Measurements from ENCODE around the gene DCAF16. TPM values are rescaled to one million over a fixed set of nuclear protein-coding genes. Genes with fewer than 3 reads are reported as not detected.

The DCAF16 gene
- total RNA-seq, 1 donor from 2014 or later: 34.2 TPM

DNA sequence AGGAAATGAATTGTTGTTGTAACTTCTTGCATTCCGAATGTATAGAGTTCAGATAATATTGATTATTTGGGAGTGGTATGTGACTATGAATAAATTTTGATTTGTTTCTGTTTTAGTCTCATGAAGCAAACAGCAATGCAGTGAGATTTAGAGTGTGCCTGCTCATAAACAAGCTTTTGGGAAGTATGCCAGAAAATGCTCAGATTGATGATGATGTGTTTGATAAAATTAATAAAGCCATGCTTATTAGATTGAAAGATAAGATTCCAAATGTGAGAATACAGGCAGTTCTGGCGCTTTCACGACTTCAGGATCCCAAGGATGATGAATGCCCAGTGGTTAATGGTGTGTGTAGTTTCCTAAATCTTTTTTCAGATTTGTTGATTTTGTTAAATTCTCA lies 2.2 kb upstream of the DCAF16 start:
- no peak for DNase-seq (ENCODE audit: low spot score)
- H3K27me3 Mint-ChIP-seq (ENCODE audit: unreplicated experiment): peaks cover 7% of the 10 kb centered on the region
- H3K36me3 Mint-ChIP-seq (ENCODE audit: low read depth, unreplicated experiment): peaks cover 6% of the 10 kb centered on the region
- H3K9me3 Mint-ChIP-seq (ENCODE audit: unreplicated experiment): no peaks in the 10 kb centered on the region
- no peak overlapping the region for H3K27ac Mint-ChIP-seq (ENCODE audit: unreplicated experiment)
- TF ChIP-seq, protein P1, sequence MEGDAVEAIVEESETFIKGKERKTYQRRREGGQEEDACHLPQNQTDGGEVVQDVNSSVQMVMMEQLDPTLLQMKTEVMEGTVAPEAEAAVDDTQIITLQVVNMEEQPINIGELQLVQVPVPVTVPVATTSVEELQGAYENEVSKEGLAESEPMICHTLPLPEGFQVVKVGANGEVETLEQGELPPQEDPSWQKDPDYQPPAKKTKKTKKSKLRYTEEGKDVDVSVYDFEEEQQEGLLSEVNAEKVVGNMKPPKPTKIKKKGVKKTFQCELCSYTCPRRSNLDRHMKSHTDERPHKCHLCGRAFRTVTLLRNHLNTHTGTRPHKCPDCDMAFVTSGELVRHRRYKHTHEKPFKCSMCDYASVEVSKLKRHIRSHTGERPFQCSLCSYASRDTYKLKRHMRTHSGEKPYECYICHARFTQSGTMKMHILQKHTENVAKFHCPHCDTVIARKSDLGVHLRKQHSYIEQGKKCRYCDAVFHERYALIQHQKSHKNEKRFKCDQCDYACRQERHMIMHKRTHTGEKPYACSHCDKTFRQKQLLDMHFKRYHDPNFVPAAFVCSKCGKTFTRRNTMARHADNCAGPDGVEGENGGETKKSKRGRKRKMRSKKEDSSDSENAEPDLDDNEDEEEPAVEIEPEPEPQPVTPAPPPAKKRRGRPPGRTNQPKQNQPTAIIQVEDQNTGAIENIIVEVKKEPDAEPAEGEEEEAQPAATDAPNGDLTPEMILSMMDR (IDR thresholded peaks at IDR 0.05; ENCODE audit: unreplicated experiment): no peak
- H3K4me1 Mint-ChIP-seq (ENCODE audit: unreplicated experiment): peaks cover 30% of the 10 kb centered on the region
- no peak overlapping the region for H3K4me3 Mint-ChIP-seq (ENCODE audit: unreplicated experiment)

- no peaks in the 10 kb centered on the region for H3K9me3 Mint-ChIP-seq (ENCODE audit: unreplicated experiment)
- H3K4me1 Mint-ChIP-seq (ENCODE audit: unreplicated experiment): peaks cover 32% of the 10 kb centered on the region
- peaks cover 6% of the 10 kb centered on the region for H3K36me3 Mint-ChIP-seq (ENCODE audit: low read depth, unreplicated experiment)
- DNase-seq (ENCODE audit: low spot score): no peak
- peak overlapping the region; percentile 44 for H3K27ac Mint-ChIP-seq (ENCODE audit: unreplicated experiment)
- TF ChIP-seq, protein P1 (IDR thresholded peaks at IDR 0.05; ENCODE audit: unreplicated experiment): no peak
- peaks cover 7% of the 10 kb centered on the region for H3K27me3 Mint-ChIP-seq (ENCODE audit: unreplicated experiment)
- H3K4me3 Mint-ChIP-seq (ENCODE audit: unreplicated experiment): peak overlapping the region; percentile 81
Observed at GRCh38 chr4:17812125-17812524, 1.6 kb upstream of the DCAF16 start.

GRCh38 chr4:17811078-17811603 lies 584 bp upstream of the DCAF16 start:
- Mint-ChIP-seq H3K4me3 (ENCODE audit: unreplicated experiment) (peak overlapping the region; percentile 99), H3K27ac (ENCODE audit: unreplicated experiment) (peak overlapping the region; percentile 1), H3K4me1 (ENCODE audit: unreplicated experiment) (peaks cover 32% of the 10 kb centered on the region), H3K9me3 (ENCODE audit: unreplicated experiment) (no peaks in the 10 kb centered on the region), H3K27me3 (ENCODE audit: unreplicated experiment) (peaks cover 7% of the 10 kb centered on the region), H3K36me3 (ENCODE audit: low read depth, unreplicated experiment) (peaks cover 6% of the 10 kb centered on the region)
- TF ChIP-seq, protein P1 (IDR thresholded peaks at IDR 0.05; ENCODE audit: unreplicated experiment): no peak
- no peak for DNase-seq (ENCODE audit: low spot score)

- no peak for DNase-seq (ENCODE audit: low spot score)
- H3K36me3 Mint-ChIP-seq (ENCODE audit: low read depth, unreplicated experiment): peaks cover 6% of the 10 kb centered on the region
- no peaks in the 10 kb centered on the region for H3K9me3 Mint-ChIP-seq (ENCODE audit: unreplicated experiment)
- H3K4me1 Mint-ChIP-seq (ENCODE audit: unreplicated experiment): peaks cover 32% of the 10 kb centered on the region
- H3K27ac Mint-ChIP-seq (ENCODE audit: unreplicated experiment): peak overlapping the region; percentile 98
- peak overlapping the region; percentile 99 for H3K4me3 Mint-ChIP-seq (ENCODE audit: unreplicated experiment)
- peaks cover 7% of the 10 kb centered on the region for H3K27me3 Mint-ChIP-seq (ENCODE audit: unreplicated experiment)
- TF ChIP-seq, protein P1 (IDR thresholded peaks at IDR 0.05; ENCODE audit: unreplicated experiment): no peak
Observed at GRCh38 chr4:17809667-17810066, 890 bp downstream of the DCAF16 start.

DNA sequence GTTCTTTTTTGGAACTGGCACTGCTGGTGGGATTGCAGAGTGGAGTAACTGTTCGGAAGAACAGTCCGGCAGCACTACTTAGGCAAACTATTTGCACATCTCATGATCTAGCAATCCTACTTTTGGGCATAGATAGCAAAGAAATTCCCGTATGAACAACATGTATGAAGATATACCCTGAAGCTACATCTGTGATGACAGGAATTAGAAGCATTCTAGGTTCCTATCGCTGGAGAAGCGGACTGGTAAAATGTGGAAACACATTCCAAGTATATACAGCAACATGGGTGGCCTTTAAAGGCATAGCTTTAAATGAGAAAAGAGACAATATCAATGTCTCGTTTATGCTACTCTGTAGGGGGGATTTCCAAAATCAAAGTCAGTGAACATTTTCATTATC lies 3.1 kb downstream of the DCAF16 start:
- no peak for DNase-seq (ENCODE audit: low spot score)
- TF ChIP-seq, protein P1 (IDR thresholded peaks at IDR 0.05; ENCODE audit: unreplicated experiment): no peak
- peaks cover 21% of the 10 kb centered on the region for H3K36me3 Mint-ChIP-seq (ENCODE audit: low read depth, unreplicated experiment)
- H3K4me3 Mint-ChIP-seq (ENCODE audit: unreplicated experiment): no peak overlapping the region
- no peak overlapping the region for H3K27ac Mint-ChIP-seq (ENCODE audit: unreplicated experiment)
- no peaks in the 10 kb centered on the region for H3K9me3 Mint-ChIP-seq (ENCODE audit: unreplicated experiment)
- peaks cover 32% of the 10 kb centered on the region for H3K4me1 Mint-ChIP-seq (ENCODE audit: unreplicated experiment)
- H3K27me3 Mint-ChIP-seq (ENCODE audit: unreplicated experiment): peaks cover 7% of the 10 kb centered on the region
